NT2/D1 (cell line): Measurements from ENCODE around the gene C5orf46.

ENCODE experiments used
- DNase-seq: peaks from one replicate; pipeline ENCODE4 v3.0.0-alpha.2; 2011; ENCODE audit warnings: low read depth, low spot score
- H3K27me3 ChIP-seq: 2 replicates; pipeline ENCODE4 v1.6.0; 2011; ENCODE audit warnings: mild to moderate bottlenecking; ENCODE audit not compliant: insufficient read length, insufficient read depth
- H3K36me3 ChIP-seq: 2 replicates; pipeline ENCODE4 v1.6.1; 2011; ENCODE audit warnings: mild to moderate bottlenecking, low read length, mixed read lengths; ENCODE audit not compliant: insufficient read depth, insufficient read length
- H3K4me1 ChIP-seq: 2 replicates; pipeline ENCODE4 v1.5.1; 2011; ENCODE audit not compliant: insufficient read depth, insufficient read length
- H3K4me3 ChIP-seq: 2 replicates; pipeline ENCODE4 v1.5.1; 2011; ENCODE audit warnings: low read depth; ENCODE audit not compliant: insufficient read length
- H3K9ac ChIP-seq: 2 replicates; pipeline ENCODE4 v1.6.0; 2011; ENCODE audit warnings: low read depth; ENCODE audit not compliant: insufficient read length
- H3K9me3 ChIP-seq: 2 replicates; pipeline ENCODE4 v1.5.1; 2011; ENCODE audit warnings: mild to moderate bottlenecking, low read length; ENCODE audit not compliant: insufficient read depth
- SUZ12 ChIP-seq: IDR thresholded peaks from 2 replicates; pipeline ENCODE4 v1.6.1; 2011; ENCODE audit not compliant: insufficient read length, insufficient read depth; ENCODE audit errors: extremely low read depth
- YY1 ChIP-seq: IDR thresholded peaks from 2 replicates; pipeline ENCODE4 v1.6.1; 2011; ENCODE audit not compliant: insufficient read length, insufficient read depth
- ZNF274 ChIP-seq: IDR thresholded peaks from 2 replicates; pipeline ENCODE4 v1.6.1; 2011; ENCODE audit warnings: mild to moderate bottlenecking, low read depth, low read length

Gene C5orf46

DNA sequence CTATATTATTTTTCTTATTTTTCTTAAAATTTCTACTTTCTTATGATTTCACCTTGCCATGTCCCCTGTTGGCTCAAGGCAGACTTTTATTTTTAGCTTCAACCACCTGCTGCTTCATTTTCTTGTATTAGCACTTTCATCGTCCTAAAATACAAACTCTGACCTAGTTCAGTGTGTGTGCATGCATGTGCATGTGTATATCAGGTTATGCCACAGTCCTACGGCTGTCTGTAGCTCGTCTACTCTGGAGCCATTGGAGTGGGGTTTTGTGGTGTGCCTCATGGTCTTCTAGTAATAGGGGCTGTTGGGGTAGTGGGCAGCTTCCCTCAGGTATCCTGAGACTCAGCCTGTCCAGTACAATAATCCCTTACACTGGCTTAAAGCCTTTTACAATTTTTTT, 61.5 kb downstream of the C5orf46 start:
- Histone ChIP-seq H3K4me3 (no peak overlapping the region), H3K9me3 (no peaks in the 10 kb centered on the region), H3K9ac (no peak overlapping the region), H3K36me3 (no peaks in the 10 kb centered on the region), H3K4me1 (no peaks in the 10 kb centered on the region), H3K27me3 (no peaks in the 10 kb centered on the region)
- DNase-seq: no peak
- TF ChIP-seq SUZ12: no peak
- no peak for TF ChIP-seq ZNF274
- no peak for TF ChIP-seq YY1

DNA sequence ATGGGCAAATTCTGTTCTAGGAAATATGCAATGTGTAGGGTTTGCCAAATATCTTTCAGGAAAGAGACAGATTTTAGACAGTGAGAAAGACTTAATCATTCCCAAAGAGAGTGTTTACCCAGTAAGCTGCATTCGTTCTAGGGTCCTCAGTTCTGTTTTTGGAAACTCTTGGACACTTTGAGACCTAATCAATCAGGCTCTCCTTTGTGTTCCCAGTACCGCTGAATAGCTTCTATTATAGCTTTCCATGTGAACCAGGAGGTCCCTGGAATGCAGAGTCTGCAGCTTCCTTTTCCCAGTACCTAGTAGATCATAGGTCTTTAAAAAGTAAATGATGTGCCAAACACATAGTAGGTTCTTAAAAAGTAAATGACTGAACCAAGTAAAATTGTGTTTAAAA, 63.5 kb downstream of the C5orf46 start:
- Histone ChIP-seq H3K27me3 (no peaks in the 10 kb centered on the region), H3K4me1 (no peaks in the 10 kb centered on the region), H3K4me3 (no peak overlapping the region), H3K9ac (no peak overlapping the region), H3K36me3 (no peaks in the 10 kb centered on the region), H3K9me3 (no peaks in the 10 kb centered on the region)
- TF ChIP-seq YY1: no peak
- TF ChIP-seq SUZ12: no peak
- no peak for TF ChIP-seq ZNF274
- DNase-seq: no peak
